ENCODE measurements around the gene HLA-B.
"Not testable (repeated sequence)": the region's sequence is repeated elsewhere in the genome, so short reads cannot be mapped to it uniquely, and the experiment has no call there.

HLA-B gene

GRCh38 chr6:31379850-31380249 lies 22.9 kb upstream of the HLA-B start:
- no peaks in the 10 kb centered on the region for H3K27me3 ChIP-seq (ENCODE audit: insufficient read depth, low read length, poor library complexity)

DNA sequence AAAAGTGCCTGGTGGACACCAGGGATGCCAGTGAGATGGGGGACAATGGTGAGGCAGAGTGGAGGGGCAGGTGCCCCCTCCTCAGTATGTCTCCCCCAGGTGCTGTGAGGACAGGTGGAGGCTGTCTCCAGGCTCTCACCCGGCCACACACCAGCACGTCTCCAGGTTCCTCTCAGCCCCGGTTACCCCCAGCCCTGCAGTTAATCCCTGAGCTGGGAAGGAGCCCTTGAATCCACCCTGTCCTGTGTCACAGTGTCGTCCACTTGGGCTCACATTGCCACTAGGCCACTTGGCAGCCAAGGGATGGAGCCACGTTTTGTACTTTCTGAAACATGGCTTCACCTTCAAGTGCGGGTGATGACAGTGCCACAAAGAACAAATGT lies 21.7 kb upstream of the HLA-B start:
- Histone ChIP-seq H4K8ac (ENCODE audit: low read depth, low read length) (no peak overlapping the region), H3K79me1 (ENCODE audit: low read length) (no peaks in the 10 kb centered on the region), H2BK5ac (ENCODE audit: low read length) (no peak overlapping the region), H3K27ac (ENCODE audit: low read depth, low read length) (no peak overlapping the region), H3K4ac (ENCODE audit: low read depth, low read length) (no peak overlapping the region), H3K27me3 (ENCODE audit: insufficient read depth, low read length, poor library complexity) (no peaks in the 10 kb centered on the region), H2BK120ac (ENCODE audit: low read depth, low read length) (no peak overlapping the region), H3K18ac (ENCODE audit: low read length) (no peak overlapping the region), H3K56ac (ENCODE audit: low read length) (no peak overlapping the region), H3K4me2 (ENCODE audit: low read length) (no peak overlapping the region), H3K23ac (ENCODE audit: low read length) (no peak overlapping the region), H2AK5ac (ENCODE audit: low read length) (no peak overlapping the region), H3K36me3 (ENCODE audit: control insufficient read depth, insufficient read depth, low read length) (no peaks in the 10 kb centered on the region), H3K4me3 (ENCODE audit: low read length) (no peak overlapping the region), H3K79me2 (ENCODE audit: control insufficient read depth, insufficient read depth, low read length) (no peaks in the 10 kb centered on the region), H2BK15ac (replicated peaks; ENCODE audit: low read depth) (no peak overlapping the region), H3K9ac (ENCODE audit: low read length) (no peak overlapping the region), H3K4me1 (ENCODE audit: control insufficient read depth, low read depth, low read length) (no peaks in the 10 kb centered on the region), H4K5ac (ENCODE audit: low read length) (no peak overlapping the region)
- WGBS (ENCODE audit: extremely low coverage, insufficient coverage, low lambda C conversion rate) = no CpG with 5 or more reads among the region's 6 CpGs
- DNase-seq = no peak

More at GRCh38 chr6:31379850-31380249, 22.9 kb upstream of the HLA-B start:
- Histone ChIP-seq H2BK15ac (replicated peaks; ENCODE audit: low read depth) (no peak overlapping the region), H2BK5ac (ENCODE audit: low read length) (no peak overlapping the region), H3K4ac (ENCODE audit: low read depth, low read length) (no peak overlapping the region), H2BK120ac (ENCODE audit: low read depth, low read length) (no peak overlapping the region), H4K8ac (ENCODE audit: low read depth, low read length) (no peak overlapping the region), H3K79me1 (ENCODE audit: low read length) (no peaks in the 10 kb centered on the region), H3K4me3 (ENCODE audit: low read length) (no peak overlapping the region), H3K56ac (ENCODE audit: low read length) (no peak overlapping the region), H3K18ac (ENCODE audit: low read length) (no peak overlapping the region), H3K27ac (ENCODE audit: low read depth, low read length) (no peak overlapping the region), H3K79me2 (ENCODE audit: control insufficient read depth, insufficient read depth, low read length) (no peaks in the 10 kb centered on the region), H3K4me2 (ENCODE audit: low read length) (no peak overlapping the region), H3K23ac (ENCODE audit: low read length) (no peak overlapping the region), H3K9ac (ENCODE audit: low read length) (no peak overlapping the region), H4K5ac (ENCODE audit: low read length) (no peak overlapping the region), H3K36me3 (ENCODE audit: control insufficient read depth, insufficient read depth, low read length) (no peaks in the 10 kb centered on the region), H3K4me1 (ENCODE audit: control insufficient read depth, low read depth, low read length) (no peaks in the 10 kb centered on the region), H2AK5ac (ENCODE audit: low read length) (no peak overlapping the region)
- no CpG with 5 or more reads among the region's 10 CpGs for WGBS (ENCODE audit: extremely low coverage, insufficient coverage, low lambda C conversion rate)
- DNase-seq = no peak

GRCh38 chr6:31378062-31378720 lies 21.2 kb upstream of the HLA-B start:
- WGBS (ENCODE audit: extremely low coverage, insufficient coverage, low lambda C conversion rate) = no CpG with 5 or more reads among the region's 9 CpGs
- Histone ChIP-seq H3K4me2 (ENCODE audit: low read length) (no peak overlapping the region), H2BK5ac (ENCODE audit: low read length) (no peak overlapping the region), H3K56ac (ENCODE audit: low read length) (no peak overlapping the region), H2AK5ac (ENCODE audit: low read length) (no peak overlapping the region), H2BK120ac (ENCODE audit: low read depth, low read length) (no peak overlapping the region), H3K36me3 (ENCODE audit: control insufficient read depth, insufficient read depth, low read length) (no peaks in the 10 kb centered on the region), H3K4ac (ENCODE audit: low read depth, low read length) (no peak overlapping the region), H3K4me1 (ENCODE audit: control insufficient read depth, low read depth, low read length) (no peaks in the 10 kb centered on the region), H3K27me3 (ENCODE audit: insufficient read depth, low read length, poor library complexity) (no peaks in the 10 kb centered on the region), H3K27ac (ENCODE audit: low read depth, low read length) (no peak overlapping the region), H4K8ac (ENCODE audit: low read depth, low read length) (no peak overlapping the region), H3K79me2 (ENCODE audit: control insufficient read depth, insufficient read depth, low read length) (no peaks in the 10 kb centered on the region), H2BK15ac (replicated peaks; ENCODE audit: low read depth) (no peak overlapping the region), H4K5ac (ENCODE audit: low read length) (no peak overlapping the region), H3K9ac (ENCODE audit: low read length) (no peak overlapping the region), H3K79me1 (ENCODE audit: low read length) (no peaks in the 10 kb centered on the region), H3K18ac (ENCODE audit: low read length) (no peak overlapping the region), H3K23ac (ENCODE audit: low read length) (no peak overlapping the region), H3K4me3 (ENCODE audit: low read length) (no peak overlapping the region)
- no peak for DNase-seq

DNA sequence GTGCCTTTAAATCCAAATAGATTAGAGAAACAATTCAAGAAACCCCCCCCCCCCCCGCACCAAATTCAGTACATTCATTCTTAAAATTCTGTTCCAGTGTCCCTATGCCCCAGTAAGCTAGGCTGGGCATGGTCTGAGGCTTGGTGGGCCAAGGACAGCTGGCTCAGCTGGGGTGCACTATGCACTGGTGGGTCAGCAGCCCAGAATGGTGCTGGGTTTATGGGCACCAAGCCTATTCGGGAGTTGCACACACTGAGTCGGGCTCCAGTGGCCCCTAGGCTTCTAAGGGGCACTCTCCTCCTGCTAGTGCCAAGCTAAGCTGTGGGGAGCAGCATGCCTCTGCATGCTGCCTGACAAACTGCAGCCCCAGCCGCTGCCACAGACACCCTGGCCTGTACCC lies 20.1 kb upstream of the HLA-B start:
- Histone ChIP-seq H3K9ac (ENCODE audit: low read length) (no peak overlapping the region), H3K56ac (ENCODE audit: low read length) (no peak overlapping the region), H3K23ac (ENCODE audit: low read length) (no peak overlapping the region), H2BK120ac (ENCODE audit: low read depth, low read length) (no peak overlapping the region), H3K79me2 (ENCODE audit: control insufficient read depth, insufficient read depth, low read length) (no peaks in the 10 kb centered on the region), H3K36me3 (ENCODE audit: control insufficient read depth, insufficient read depth, low read length) (no peaks in the 10 kb centered on the region), H4K5ac (ENCODE audit: low read length) (no peak overlapping the region), H3K4ac (ENCODE audit: low read depth, low read length) (no peak overlapping the region), H3K18ac (ENCODE audit: low read length) (no peak overlapping the region), H3K4me1 (ENCODE audit: control insufficient read depth, low read depth, low read length) (no peaks in the 10 kb centered on the region), H3K27ac (ENCODE audit: low read depth, low read length) (no peak overlapping the region), H3K79me1 (ENCODE audit: low read length) (no peaks in the 10 kb centered on the region), H2AK5ac (ENCODE audit: low read length) (no peak overlapping the region), H2BK5ac (ENCODE audit: low read length) (no peak overlapping the region), H3K4me3 (ENCODE audit: low read length) (no peak overlapping the region), H3K4me2 (ENCODE audit: low read length) (no peak overlapping the region), H3K27me3 (ENCODE audit: insufficient read depth, low read length, poor library complexity) (no peaks in the 10 kb centered on the region), H2BK15ac (replicated peaks; ENCODE audit: low read depth) (no peak overlapping the region), H4K8ac (ENCODE audit: low read depth, low read length) (no peak overlapping the region)
- no CpG with 5 or more reads among the region's 4 CpGs for WGBS (ENCODE audit: extremely low coverage, insufficient coverage, low lambda C conversion rate)
- DNase-seq = no peak

GRCh38 chr6:31375699-31376098 lies 18.7 kb upstream of the HLA-B start:
- Histone ChIP-seq H3K56ac (ENCODE audit: low read length) (no peak overlapping the region), H3K18ac (ENCODE audit: low read length) (no peak overlapping the region), H3K4me3 (ENCODE audit: low read length) (no peak overlapping the region), H3K9ac (ENCODE audit: low read length) (no peak overlapping the region), H4K5ac (ENCODE audit: low read length) (no peak overlapping the region), H2BK15ac (replicated peaks; ENCODE audit: low read depth) (no peak overlapping the region), H3K79me1 (ENCODE audit: low read length) (no peaks in the 10 kb centered on the region), H3K79me2 (ENCODE audit: control insufficient read depth, insufficient read depth, low read length) (no peaks in the 10 kb centered on the region), H3K4me1 (ENCODE audit: control insufficient read depth, low read depth, low read length) (no peaks in the 10 kb centered on the region), H2AK5ac (ENCODE audit: low read length) (no peak overlapping the region), H3K36me3 (ENCODE audit: control insufficient read depth, insufficient read depth, low read length) (no peaks in the 10 kb centered on the region), H3K27ac (ENCODE audit: low read depth, low read length) (no peak overlapping the region), H2BK120ac (ENCODE audit: low read depth, low read length) (no peak overlapping the region), H3K27me3 (ENCODE audit: insufficient read depth, low read length, poor library complexity) (no peaks in the 10 kb centered on the region), H2BK5ac (ENCODE audit: low read length) (no peak overlapping the region), H3K4me2 (ENCODE audit: low read length) (no peak overlapping the region), H4K8ac (ENCODE audit: low read depth, low read length) (no peak overlapping the region), H3K23ac (ENCODE audit: low read length) (no peak overlapping the region), H3K4ac (ENCODE audit: low read depth, low read length) (no peak overlapping the region)
- no peak for DNase-seq

- H3K4me3 ChIP-seq (ENCODE audit: low read length); H2BK5ac ChIP-seq (ENCODE audit: low read length); H3K4ac ChIP-seq (ENCODE audit: low read depth, low read length); H3K4me1 ChIP-seq (ENCODE audit: control insufficient read depth, low read depth, low read length); H3K56ac ChIP-seq (ENCODE audit: low read length); H3K9ac ChIP-seq (ENCODE audit: low read length); H3K4me2 ChIP-seq (ENCODE audit: low read length); H3K27me3 ChIP-seq (ENCODE audit: insufficient read depth, low read length, poor library complexity); H2BK120ac ChIP-seq (ENCODE audit: low read depth, low read length); H3K27ac ChIP-seq (ENCODE audit: low read depth, low read length); H3K36me3 ChIP-seq (ENCODE audit: control insufficient read depth, insufficient read depth, low read length); H3K79me2 ChIP-seq (ENCODE audit: control insufficient read depth, insufficient read depth, low read length); H2AK5ac ChIP-seq (ENCODE audit: low read length); H3K79me1 ChIP-seq (ENCODE audit: low read length); DNase-seq; H4K8ac ChIP-seq (ENCODE audit: low read depth, low read length); H3K23ac ChIP-seq (ENCODE audit: low read length); H4K5ac ChIP-seq (ENCODE audit: low read length); H2BK15ac ChIP-seq (replicated peaks; ENCODE audit: low read depth); H3K18ac ChIP-seq (ENCODE audit: low read length): not testable (repeated sequence)
- WGBS (ENCODE audit: extremely low coverage, insufficient coverage, low lambda C conversion rate) = no CpG with 5 or more reads among the region's 8 CpGs
These were observed 17.1 kb upstream of the HLA-B start for GRCh38 chr6:31374118-31374517.
